Glutamatergic neuron (in vitro differentiated cells): ENCODE measurements around the gene EXOC4. TPM values are rescaled to one million over a fixed set of nuclear protein-coding genes. Genes with fewer than 3 reads are reported as not detected.

Source experiments
- DNase-seq: peaks from one replicate; pipeline ENCODE4 v3.0.0; 2022
- H3K27ac Mint-ChIP-seq: one replicate; pipeline ENCODE4 v1.8.0; 2020; ENCODE audit warnings: mild to moderate bottlenecking, mixed read lengths, inconsistent platforms; ENCODE audit not compliant: unreplicated experiment
- H3K27me3 Mint-ChIP-seq: one replicate; pipeline ENCODE4 v1.8.0; 2020; ENCODE audit warnings: mild to moderate bottlenecking, moderate library complexity, mixed read lengths, inconsistent platforms; ENCODE audit not compliant: unreplicated experiment
- H3K36me3 Mint-ChIP-seq: one replicate; pipeline ENCODE4 v1.8.0; 2020; ENCODE audit warnings: mild to moderate bottlenecking, mixed read lengths, inconsistent platforms; ENCODE audit not compliant: unreplicated experiment
- H3K4me1 Mint-ChIP-seq: one replicate; pipeline ENCODE4 v1.8.0; 2020; ENCODE audit warnings: mild to moderate bottlenecking, low read depth, mixed read lengths, inconsistent platforms; ENCODE audit not compliant: unreplicated experiment
- H3K4me3 Mint-ChIP-seq: one replicate; pipeline ENCODE4 v1.8.0; 2020; ENCODE audit warnings: mild to moderate bottlenecking, mixed read lengths, inconsistent platforms; ENCODE audit not compliant: unreplicated experiment
- H3K9me3 Mint-ChIP-seq: one replicate; pipeline ENCODE4 v1.8.0; 2020; ENCODE audit warnings: mild to moderate bottlenecking, moderate library complexity, mixed read lengths, inconsistent platforms; ENCODE audit not compliant: unreplicated experiment
- total RNA-seq: library from RNA; stranded (reverse); fragmentation: NEBNext Ultra II Directional; extraction: Animal tissue kit (Norgen Biotek cat#: 25700); gene quantifications from one replicate; pipeline ENCODE4 v1.2.1, GENCODE V29; 2021; ENCODE audit not compliant: unreplicated experiment
- TF ChIP-seq, protein P1 (sequence below): fragments of 200-600 bp; sonication (generic); IDR thresholded peaks from one replicate; pipeline ENCODE4 v1.5.0; 2021; ENCODE audit not compliant: partially characterized antibody, unreplicated experiment

Gene EXOC4
- total RNA-seq, 1 donor from 2014 or later = 73.8 TPM

DNA sequence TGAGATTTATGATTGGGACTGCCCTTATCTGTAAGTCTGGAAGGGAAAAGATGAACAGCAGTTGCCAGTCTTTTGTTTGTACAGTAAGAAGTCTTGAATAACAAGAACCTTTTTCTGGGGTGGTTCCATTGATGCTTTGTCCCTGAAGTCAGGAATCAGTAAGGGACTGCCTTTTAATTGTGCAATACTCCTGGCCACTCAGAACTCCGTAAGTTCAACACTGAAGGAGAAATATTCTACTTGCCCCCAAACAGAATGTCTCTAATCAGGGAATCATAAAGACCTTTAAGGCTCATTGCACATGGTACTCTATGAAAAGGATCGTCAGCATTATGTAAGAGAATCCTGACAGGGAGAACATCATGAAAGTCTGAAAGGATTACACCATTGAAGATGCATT, 361.4 kb downstream of the EXOC4 start:
- Mint-ChIP-seq H3K27me3 (peaks cover 4% of the 10 kb centered on the region), H3K36me3 (no peaks in the 10 kb centered on the region), H3K4me1 (no peaks in the 10 kb centered on the region), H3K4me3 (no peak overlapping the region), H3K9me3 (peaks cover 3% of the 10 kb centered on the region), H3K27ac (no peak overlapping the region)
- no peak for DNase-seq
- TF ChIP-seq, protein P1, sequence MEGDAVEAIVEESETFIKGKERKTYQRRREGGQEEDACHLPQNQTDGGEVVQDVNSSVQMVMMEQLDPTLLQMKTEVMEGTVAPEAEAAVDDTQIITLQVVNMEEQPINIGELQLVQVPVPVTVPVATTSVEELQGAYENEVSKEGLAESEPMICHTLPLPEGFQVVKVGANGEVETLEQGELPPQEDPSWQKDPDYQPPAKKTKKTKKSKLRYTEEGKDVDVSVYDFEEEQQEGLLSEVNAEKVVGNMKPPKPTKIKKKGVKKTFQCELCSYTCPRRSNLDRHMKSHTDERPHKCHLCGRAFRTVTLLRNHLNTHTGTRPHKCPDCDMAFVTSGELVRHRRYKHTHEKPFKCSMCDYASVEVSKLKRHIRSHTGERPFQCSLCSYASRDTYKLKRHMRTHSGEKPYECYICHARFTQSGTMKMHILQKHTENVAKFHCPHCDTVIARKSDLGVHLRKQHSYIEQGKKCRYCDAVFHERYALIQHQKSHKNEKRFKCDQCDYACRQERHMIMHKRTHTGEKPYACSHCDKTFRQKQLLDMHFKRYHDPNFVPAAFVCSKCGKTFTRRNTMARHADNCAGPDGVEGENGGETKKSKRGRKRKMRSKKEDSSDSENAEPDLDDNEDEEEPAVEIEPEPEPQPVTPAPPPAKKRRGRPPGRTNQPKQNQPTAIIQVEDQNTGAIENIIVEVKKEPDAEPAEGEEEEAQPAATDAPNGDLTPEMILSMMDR = no peak

DNA sequence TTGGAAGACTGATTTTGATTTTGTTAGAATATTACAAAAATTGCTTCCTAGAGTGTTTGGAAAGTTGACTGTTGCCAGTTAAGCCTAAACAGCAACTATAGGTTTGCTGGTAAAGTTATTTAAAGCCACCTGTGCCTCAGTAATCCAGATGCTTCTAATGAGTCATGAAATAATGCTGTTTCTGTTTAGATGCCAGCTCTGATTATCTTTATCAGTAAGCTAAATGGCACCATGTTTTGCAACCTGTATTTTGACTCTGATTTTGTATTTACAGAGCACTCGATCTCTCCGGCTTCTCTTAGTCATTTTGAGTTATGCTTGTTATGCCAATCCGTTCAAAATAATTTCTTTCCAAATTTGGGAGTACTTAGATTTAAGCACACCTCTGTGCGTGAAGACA, 366.1 kb downstream of the EXOC4 start:
- no peak for DNase-seq
- Mint-ChIP-seq H3K4me1 (peaks cover 4% of the 10 kb centered on the region), H3K27ac (no peak overlapping the region), H3K27me3 (peaks cover 3% of the 10 kb centered on the region), H3K9me3 (no peaks in the 10 kb centered on the region), H3K4me3 (no peak overlapping the region), H3K36me3 (no peaks in the 10 kb centered on the region)
- TF ChIP-seq, protein P1 = no peak

DNA sequence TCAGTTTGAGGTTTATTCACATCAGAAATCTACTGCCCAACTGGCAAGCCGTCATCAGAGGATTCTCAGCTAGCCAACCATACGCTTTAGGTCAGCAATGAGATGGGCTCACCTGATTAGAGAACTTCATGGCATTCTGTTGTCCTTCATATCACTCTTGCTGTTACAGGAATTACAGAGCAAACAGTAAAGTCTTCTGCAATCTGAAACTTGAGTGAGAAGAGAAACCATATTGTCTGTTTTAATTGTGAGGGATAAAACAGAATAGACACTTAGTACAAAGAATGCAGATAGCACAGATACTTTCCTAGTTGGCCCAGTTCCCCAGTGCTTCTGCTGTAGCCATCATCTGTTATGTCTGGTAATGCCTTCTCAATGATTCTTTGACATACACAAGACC, 366.6 kb downstream of the EXOC4 start:
- Mint-ChIP-seq H3K27ac (no peak overlapping the region), H3K9me3 (no peaks in the 10 kb centered on the region), H3K36me3 (no peaks in the 10 kb centered on the region), H3K4me1 (peaks cover 4% of the 10 kb centered on the region), H3K27me3 (peaks cover 3% of the 10 kb centered on the region), H3K4me3 (no peak overlapping the region)
- no peak for DNase-seq
- TF ChIP-seq, protein P1 = no peak

DNA sequence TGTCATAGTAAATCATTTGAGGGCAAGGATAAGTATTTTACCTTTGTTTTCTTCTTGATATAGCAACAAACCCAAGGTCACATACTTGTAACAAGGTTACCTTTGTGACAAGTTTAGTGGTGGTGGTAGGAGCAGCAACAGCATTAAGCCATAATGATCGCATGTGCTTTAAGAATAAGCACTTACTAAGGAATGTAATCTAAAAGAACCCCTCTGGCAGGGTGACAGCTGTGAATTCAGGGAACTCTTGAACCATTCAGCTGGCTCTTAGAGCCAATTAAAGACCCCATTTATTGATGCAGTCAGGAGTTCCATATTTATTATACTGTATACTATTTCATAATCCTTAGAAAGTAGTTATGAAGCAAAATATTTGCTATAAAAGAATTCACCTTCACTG, 370.8 kb downstream of the EXOC4 start:
- Mint-ChIP-seq H3K27ac (no peak overlapping the region), H3K36me3 (no peaks in the 10 kb centered on the region), H3K4me3 (no peak overlapping the region), H3K9me3 (no peaks in the 10 kb centered on the region), H3K4me1 (peaks cover 4% of the 10 kb centered on the region), H3K27me3 (peaks cover 3% of the 10 kb centered on the region)
- DNase-seq = no peak
- TF ChIP-seq, protein P1 = no peak

DNA sequence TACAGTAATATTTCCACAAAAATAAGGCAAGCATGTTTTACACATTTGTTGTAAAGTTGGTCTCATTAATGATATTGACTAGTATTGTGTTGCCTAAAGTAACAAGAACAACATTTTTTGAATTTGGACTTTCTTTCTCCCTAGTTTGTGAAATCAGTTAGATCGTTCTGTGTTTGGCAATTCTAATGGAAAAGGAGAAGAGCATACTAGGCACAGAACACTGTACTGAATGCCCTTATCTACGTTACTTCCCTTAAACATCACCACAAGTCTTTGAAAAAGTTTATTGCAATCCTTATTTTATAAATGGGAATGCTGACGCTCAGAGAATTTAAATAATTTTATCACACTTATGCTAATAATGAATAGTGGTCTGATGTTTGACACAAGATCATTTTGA, 372.2 kb downstream of the EXOC4 start:
- Mint-ChIP-seq H3K9me3 (no peaks in the 10 kb centered on the region), H3K36me3 (no peaks in the 10 kb centered on the region), H3K27ac (no peak overlapping the region), H3K4me1 (peaks cover 4% of the 10 kb centered on the region), H3K4me3 (no peak overlapping the region), H3K27me3 (peaks cover 2% of the 10 kb centered on the region)
- no peak for DNase-seq
- TF ChIP-seq, protein P1 = no peak
